H1 (cell line): Measurements from ENCODE around the gene EEF2K. TPM values are rescaled to one million over a fixed set of nuclear protein-coding genes. Genes with fewer than 3 reads are reported as not detected.
A peak's percentile ranks its signal among the peaks of the same experiment; 100 is the strongest.

Source experiments
- CTCF ChIA-PET: fragments of 300-600 bp; sonication (Branson Sonifier 250); formaldehyde crosslinking; loops from one replicate; lab custom pipeline; 2021; ENCODE audit not compliant: partially characterized antibody; lab: Charles Lee
- POLR2A ChIA-PET: fragments of 300-600 bp; sonication (Branson Sonifier 250); formaldehyde crosslinking; loops from one replicate; lab custom pipeline; 2021; ENCODE audit warnings: inconsistent platforms; ENCODE audit not compliant: partially characterized antibody; lab: Charles Lee
- DNase-seq, 2 experiments: peaks; one replicate each; pipeline versions ENCODE4 v3.0.0 to v3.0.0-alpha.2; 2010 to 2022; ENCODE audit warnings: low spot score in 2 of 2, low read depth in 1 of 2, mixed read lengths in 1 of 2
- FAIRE-seq: peaks from 2 replicates; lab custom pipeline; 2011; peaks lifted over from hg19 to GRCh38; lab: Jason Lieb, UNC
- H2AFZ ChIP-seq: 2 replicates; pipeline ENCODE4 v1.8.1; 2012; ENCODE audit warnings: low read length, inconsistent platforms
- H2AK5ac ChIP-seq: 2 replicates; pipeline ENCODE4 v1.6.1; 2013; ENCODE audit warnings: low read depth, low read length
- H2BK120ac ChIP-seq: replicated peaks from 2 replicates; pipeline ENCODE3; 2013; ENCODE audit warnings: low read depth, low read length, inconsistent platforms
- H2BK12ac ChIP-seq: 2 replicates; pipeline ENCODE4 v1.6.1; 2013; ENCODE audit warnings: low read depth, low read length
- H2BK15ac ChIP-seq: 2 replicates; pipeline ENCODE4 v1.6.1; 2013; ENCODE audit warnings: low read length
- H2BK20ac ChIP-seq: 2 replicates; pipeline ENCODE4 v1.6.1; 2013; ENCODE audit warnings: low read length
- H2BK5ac ChIP-seq: 2 replicates; pipeline ENCODE4 v1.6.1; 2013; ENCODE audit warnings: low read depth, low read length
- H3K14ac ChIP-seq: 2 replicates; pipeline ENCODE4 v1.6.1; 2013; ENCODE audit warnings: inconsistent platforms; ENCODE audit not compliant: insufficient read length
- H3K18ac ChIP-seq: 2 replicates; pipeline ENCODE4 v1.6.1; 2013; ENCODE audit warnings: low read length; ENCODE audit errors: extremely low read depth
- H3K23ac ChIP-seq: 2 replicates; pipeline ENCODE4 v1.6.1; 2013; ENCODE audit warnings: inconsistent platforms; ENCODE audit not compliant: insufficient read length
- H3K23me2 ChIP-seq: 2 replicates; pipeline ENCODE4 v1.6.1; 2013; ENCODE audit warnings: low read depth, low read length
- H3K27ac ChIP-seq: 2 replicates; pipeline ENCODE4 v1.6.1; 2011; ENCODE audit warnings: low read depth, low read length, inconsistent platforms
- H3K27me3 ChIP-seq, 4 experiments: replicated peaks in 1 of 4; 1 replicate in 1 of 4; 2 replicates in 3 of 4; pipeline versions ENCODE4 v1.6.1 to v1.8.1; 2011 to 2013; ENCODE audit warnings: low read length in 3 of 4, mild to moderate bottlenecking in 3 of 4, inconsistent platforms in 2 of 4, mixed read lengths in 2 of 4, moderate library complexity in 1 of 4; ENCODE audit not compliant: control insufficient read depth in 3 of 4, insufficient read depth in 3 of 4; ENCODE audit errors: extremely low read depth in 1 of 4
- H3K36me3 ChIP-seq, 4 experiments: 2 replicates each; pipeline versions ENCODE4 v1.6.1 to v1.8.1; 2011 to 2013; ENCODE audit warnings: mild to moderate bottlenecking in 4 of 4, low read length in 3 of 4, moderate library complexity in 2 of 4, control low read depth in 1 of 4, inconsistent platforms in 1 of 4; ENCODE audit not compliant: insufficient read depth in 4 of 4, control insufficient read depth in 2 of 4
- H3K4ac ChIP-seq: replicated peaks from 2 replicates; pipeline ENCODE3; 2013; ENCODE audit warnings: low read length, low read depth, mixed read lengths, inconsistent platforms; ENCODE audit not compliant: insufficient read length
- H3K4me1 ChIP-seq, 4 experiments: replicated peaks in 1 of 4; 1 replicate in 1 of 4; 2 replicates in 3 of 4; pipeline versions ENCODE4 v1.6.1 to v1.8.1; 2011 to 2013; ENCODE audit warnings: low read length in 3 of 4, inconsistent platforms in 2 of 4, mixed read lengths in 1 of 4; ENCODE audit not compliant: insufficient read depth in 4 of 4, control insufficient read depth in 3 of 4
- H3K4me2 ChIP-seq, 2 experiments: 2 replicates each; pipeline versions ENCODE4 v1.6.1 to v1.8.1; 2011 to 2013; ENCODE audit warnings: low read depth in 2 of 2, low read length in 2 of 2, control low read depth in 1 of 2, inconsistent platforms in 1 of 2, mild to moderate bottlenecking in 1 of 2; ENCODE audit not compliant: insufficient read depth in 1 of 2
- H3K4me3 ChIP-seq, 4 experiments: fragments of 200-600, 300-600 bp in 1 of 4; sonication (generic), shearing (Covaris generic), sonication (Bioruptor Twin) in 1 of 4; 2 replicates each; pipeline versions ENCODE4 v1.5.1 to v1.8.1; 2011 to 2016; ENCODE audit warnings: low read length in 4 of 4, low read depth in 3 of 4, control low read depth in 2 of 4, inconsistent platforms in 2 of 4, mild to moderate bottlenecking in 2 of 4, mixed read lengths in 1 of 4, moderate library complexity in 1 of 4; ENCODE audit not compliant: insufficient read depth in 2 of 4; ENCODE audit errors: extremely low read depth in 1 of 4
- H3K56ac ChIP-seq: replicated peaks from 2 replicates; pipeline ENCODE3; 2013; ENCODE audit warnings: low read depth, mild to moderate bottlenecking, mixed read lengths, low read length, inconsistent platforms; ENCODE audit not compliant: insufficient read length
- H3K79me1 ChIP-seq: 2 replicates; pipeline ENCODE4 v1.6.1; 2013; ENCODE audit warnings: low read depth, low read length, control low read depth
- H3K79me2 ChIP-seq, 2 experiments: 2 replicates each; pipeline versions ENCODE4 v1.6.1 to v1.8.1; 2012 to 2013; ENCODE audit warnings: low read length in 2 of 2, mild to moderate bottlenecking in 2 of 2, inconsistent platforms in 1 of 2; ENCODE audit not compliant: insufficient read depth in 2 of 2, control insufficient read depth in 1 of 2
- H3K9ac ChIP-seq, 4 experiments: replicated peaks in 1 of 4; 1 replicate in 1 of 4; 2 replicates in 3 of 4; pipeline versions ENCODE4 v1.6.1 to v1.8.1; 2011 to 2013; ENCODE audit warnings: low read depth in 3 of 4, low read length in 3 of 4, control low read depth in 2 of 4, mild to moderate bottlenecking in 2 of 4, moderate library complexity in 2 of 4, inconsistent platforms in 1 of 4; ENCODE audit errors: extremely low read depth in 1 of 4
- H3K9me3 ChIP-seq, 2 experiments: 2 replicates each; pipeline versions ENCODE4 v1.6.1 to v1.8.1; 2012 to 2013; ENCODE audit warnings: mild to moderate bottlenecking in 2 of 2, moderate library complexity in 2 of 2, control low read depth in 1 of 2, inconsistent platforms in 1 of 2, low read depth in 1 of 2, low read length in 1 of 2, mixed read lengths in 1 of 2; ENCODE audit not compliant: insufficient read depth in 2 of 2
- H4K20me1 ChIP-seq, 2 experiments: replicated peaks in 1 of 2; 2 replicates each; pipeline versions ENCODE3 to v1.8.1; 2011 to 2013; ENCODE audit warnings: inconsistent platforms in 2 of 2, low read length in 2 of 2, mild to moderate bottlenecking in 1 of 2; ENCODE audit not compliant: insufficient read depth in 2 of 2, control insufficient read depth in 1 of 2
- H4K5ac ChIP-seq: 2 replicates; pipeline ENCODE4 v1.6.1; 2013; ENCODE audit warnings: low read length, low read depth, mixed read lengths, inconsistent platforms; ENCODE audit not compliant: insufficient read length
- H4K8ac ChIP-seq: 2 replicates; pipeline ENCODE4 v1.8.0; 2013; ENCODE audit warnings: mild to moderate bottlenecking, moderate library complexity, low read length, inconsistent platforms; ENCODE audit not compliant: insufficient read depth; ENCODE audit errors: extremely low read depth
- H4K91ac ChIP-seq: replicated peaks from 2 replicates; pipeline ENCODE3; 2013; ENCODE audit warnings: low read length, mixed read lengths, inconsistent platforms; ENCODE audit not compliant: insufficient read length
- ZNF274 ChIP-seq: IDR thresholded peaks from 2 replicates; pipeline ENCODE4 v1.7.0; 2012; ENCODE audit warnings: low read length, borderline replicate concordance; ENCODE audit errors: extremely low read depth
- WGBS, 2 experiments: shearing (Covaris generic) in 1 of 2; methylation state at CpG; one replicate each; pipeline versions ENCODE4 v1.1.6 to v1.1.7; 2013 to 2015; ENCODE audit warnings: low lambda C conversion rate in 2 of 2, mixed read lengths in 2 of 2, inconsistent platforms in 1 of 2, low coverage in 1 of 2, missing lambda C conversion rate in 1 of 2; ENCODE audit not compliant: insufficient replicate concordance in 2 of 2, insufficient coverage in 1 of 2, insufficient read length in 1 of 2; ENCODE audit errors: extremely low coverage in 1 of 2, missing lambda C conversion rate in 1 of 2; 5-methylcytosine and 5-hydroxymethylcytosine counted together
- polyA plus RNA-seq, 7 experiments: library from polyadenylated mRNA; depleted of rRNA in 3 of 7; stranded (reverse) in 5 of 7; unstranded in 2 of 7; fragments of >200 nt in 5 of 7; fragments of 200-250 nt in 2 of 7; gene quantifications; 1 replicate in 5 of 7; 2 replicates in 1 of 7; 4 replicates in 1 of 7; pipeline versions ENCODE4 v1.2.1 to v1.2.3, GENCODE V29; 2011 to 2013; ENCODE audit warnings: missing spikeins in 2 of 7, mixed read lengths in 2 of 7
- total RNA-seq: library from RNA; stranded (reverse); fragmentation: NEBNext Ultra II Directional; extraction: Animal tissue kit (Norgen Biotek cat#: 25700); gene quantifications from 2 replicates; pipeline ENCODE4 v1.2.1, GENCODE V29; 2021

EEF2K gene
- total and polyA plus RNA-seq, 2 of the 8 experiments (the other 6 are each of a cell fraction or from before 2014, with no cell fraction given) = 14.9 to 30.2 TPM

DNA sequence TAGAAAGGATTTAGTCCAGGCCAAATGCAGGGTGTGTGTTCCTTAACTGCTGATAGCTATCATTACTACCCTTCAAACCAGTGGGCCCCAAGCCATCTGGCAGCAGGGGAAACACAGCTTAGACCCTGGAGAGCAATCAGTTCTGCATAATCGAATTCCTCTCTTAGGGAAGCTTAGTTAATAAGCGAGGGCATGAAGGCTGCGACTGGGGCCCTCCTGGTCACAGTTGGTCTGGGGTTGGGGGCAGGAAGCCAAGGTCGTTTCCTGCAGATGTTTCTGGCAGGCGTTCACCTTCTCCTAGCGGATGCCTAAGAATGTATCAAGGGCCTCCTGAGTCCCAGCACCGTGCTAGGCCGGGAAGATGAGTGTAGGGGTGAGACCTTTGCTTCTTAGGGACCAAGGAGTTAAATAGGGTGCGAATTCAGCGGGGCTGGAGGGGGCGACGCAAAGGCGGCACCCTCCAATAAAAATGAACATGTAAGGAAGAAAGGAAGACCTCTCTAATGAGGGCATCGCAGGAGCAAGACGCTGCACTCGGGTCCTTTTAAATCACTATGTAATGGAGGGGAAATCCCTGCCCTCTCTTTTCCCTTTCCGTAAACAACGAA lies 16.5 kb upstream of the EEF2K start:
- no peak for TF ChIP-seq ZNF274
- H2BK12ac ChIP-seq = no peak overlapping the region
- H3K14ac ChIP-seq = no peak overlapping the region
- H3K27ac ChIP-seq = no peak overlapping the region
- H2BK20ac ChIP-seq = no peak overlapping the region
- peak overlapping the region; percentile 66 to 79 (median 67) for H3K4me3 ChIP-seq
- no peak overlapping the region for H3K4ac ChIP-seq
- peak overlapping the region; percentile 68; the same call in 1 of the 2 replicates for H2AFZ ChIP-seq
- no peaks in the 10 kb centered on the region for H3K36me3 ChIP-seq
- H2BK120ac ChIP-seq = no peak overlapping the region
- DNase-seq = no peak
- peaks cover 8% of the 10 kb centered on the region for H3K23me2 ChIP-seq
- no peaks in the 10 kb centered on the region for H3K79me2 ChIP-seq
- no peak overlapping the region for H4K91ac ChIP-seq
- no peak overlapping the region for H2BK15ac ChIP-seq
- peaks cover 4 to 14% (median 10%) of the 10 kb centered on the region in 4 experiments; a peak in 6 of 7 replicates for H3K4me1 ChIP-seq
- POLR2A ChIA-PET = interaction anchor here (1.1 to 1.6 kb wide), 5 partner anchors 11 to 188 kb away, joined by 3 to 4 read pairs (median 4); no protein-coding TSS in a partner anchor
- H3K9me3 ChIP-seq = no peaks in the 10 kb centered on the region
- no peak overlapping the region for H3K56ac ChIP-seq
- CTCF ChIA-PET = interaction anchor here (0.6 to 8.0 kb wide), 34 partner anchors 9 to 513 kb away, joined by 3 to 127 read pairs (median 8); partner anchors contain the start of genes PDZD9 and SDR42E2
- no peak overlapping the region for H4K5ac ChIP-seq
- peaks cover 0 to 6% (median 2%) of the 10 kb centered on the region in 4 experiments; a peak in 4 of 7 replicates for H3K27me3 ChIP-seq
- H2AK5ac ChIP-seq = no peak overlapping the region
- H3K4me2 ChIP-seq = peak overlapping the region; percentile 92 to 98
- no peak overlapping the region for H4K8ac ChIP-seq
- no peaks in the 10 kb centered on the region for H3K79me1 ChIP-seq
- H3K23ac ChIP-seq = no peak overlapping the region
- H4K20me1 ChIP-seq = no peaks in the 10 kb centered on the region
- H3K9ac ChIP-seq = peak overlapping the region in 2 of 4 experiments; percentile 31 to 58; a peak in 4 of 7 replicates
- WGBS, 2 experiments = 21% methylated on average over 18 of the region's 18 CpGs; no CpG with 5 or more reads in 1 of the 2 experiments
- no peak for FAIRE-seq
- no peak overlapping the region for H3K18ac ChIP-seq
- 0 out of 2 replicates have a peak overlapping the region, but pooled peaks have one; percentile 47 for H2BK5ac ChIP-seq
